GM12872 (cell line): Measurements from ENCODE around the gene GEMIN4.

ENCODE experiments used
- TF ChIP-seq, protein P1 (sequence below): IDR thresholded peaks from 3 replicates; pipeline ENCODE4 v1.5.1; 2011; ENCODE audit warnings: low read depth, mild to moderate bottlenecking, low read length, moderate library complexity; ENCODE audit not compliant: insufficient read depth

Gene GEMIN4

DNA sequence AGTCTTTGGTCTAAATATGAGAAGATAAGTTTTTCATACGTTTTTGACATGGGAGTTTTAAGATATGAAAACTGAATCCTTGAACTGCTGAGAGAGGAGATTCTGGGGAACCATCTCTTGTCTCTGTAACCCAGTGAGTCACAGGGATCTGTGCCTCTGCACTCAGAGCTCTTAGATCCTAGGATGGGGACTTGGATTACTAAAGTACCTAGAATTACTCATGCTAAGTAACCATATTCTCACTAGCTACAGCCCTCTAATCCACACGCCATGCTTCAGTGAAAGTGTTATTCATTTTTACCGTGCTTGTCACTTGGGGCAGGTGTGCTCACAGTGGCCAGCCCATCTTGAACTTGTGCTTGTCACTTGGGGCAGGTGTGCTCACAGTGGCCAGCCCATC lies 32.1 kb upstream of the GEMIN4 start:
- TF ChIP-seq, protein P1, sequence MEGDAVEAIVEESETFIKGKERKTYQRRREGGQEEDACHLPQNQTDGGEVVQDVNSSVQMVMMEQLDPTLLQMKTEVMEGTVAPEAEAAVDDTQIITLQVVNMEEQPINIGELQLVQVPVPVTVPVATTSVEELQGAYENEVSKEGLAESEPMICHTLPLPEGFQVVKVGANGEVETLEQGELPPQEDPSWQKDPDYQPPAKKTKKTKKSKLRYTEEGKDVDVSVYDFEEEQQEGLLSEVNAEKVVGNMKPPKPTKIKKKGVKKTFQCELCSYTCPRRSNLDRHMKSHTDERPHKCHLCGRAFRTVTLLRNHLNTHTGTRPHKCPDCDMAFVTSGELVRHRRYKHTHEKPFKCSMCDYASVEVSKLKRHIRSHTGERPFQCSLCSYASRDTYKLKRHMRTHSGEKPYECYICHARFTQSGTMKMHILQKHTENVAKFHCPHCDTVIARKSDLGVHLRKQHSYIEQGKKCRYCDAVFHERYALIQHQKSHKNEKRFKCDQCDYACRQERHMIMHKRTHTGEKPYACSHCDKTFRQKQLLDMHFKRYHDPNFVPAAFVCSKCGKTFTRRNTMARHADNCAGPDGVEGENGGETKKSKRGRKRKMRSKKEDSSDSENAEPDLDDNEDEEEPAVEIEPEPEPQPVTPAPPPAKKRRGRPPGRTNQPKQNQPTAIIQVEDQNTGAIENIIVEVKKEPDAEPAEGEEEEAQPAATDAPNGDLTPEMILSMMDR = no peak

DNA sequence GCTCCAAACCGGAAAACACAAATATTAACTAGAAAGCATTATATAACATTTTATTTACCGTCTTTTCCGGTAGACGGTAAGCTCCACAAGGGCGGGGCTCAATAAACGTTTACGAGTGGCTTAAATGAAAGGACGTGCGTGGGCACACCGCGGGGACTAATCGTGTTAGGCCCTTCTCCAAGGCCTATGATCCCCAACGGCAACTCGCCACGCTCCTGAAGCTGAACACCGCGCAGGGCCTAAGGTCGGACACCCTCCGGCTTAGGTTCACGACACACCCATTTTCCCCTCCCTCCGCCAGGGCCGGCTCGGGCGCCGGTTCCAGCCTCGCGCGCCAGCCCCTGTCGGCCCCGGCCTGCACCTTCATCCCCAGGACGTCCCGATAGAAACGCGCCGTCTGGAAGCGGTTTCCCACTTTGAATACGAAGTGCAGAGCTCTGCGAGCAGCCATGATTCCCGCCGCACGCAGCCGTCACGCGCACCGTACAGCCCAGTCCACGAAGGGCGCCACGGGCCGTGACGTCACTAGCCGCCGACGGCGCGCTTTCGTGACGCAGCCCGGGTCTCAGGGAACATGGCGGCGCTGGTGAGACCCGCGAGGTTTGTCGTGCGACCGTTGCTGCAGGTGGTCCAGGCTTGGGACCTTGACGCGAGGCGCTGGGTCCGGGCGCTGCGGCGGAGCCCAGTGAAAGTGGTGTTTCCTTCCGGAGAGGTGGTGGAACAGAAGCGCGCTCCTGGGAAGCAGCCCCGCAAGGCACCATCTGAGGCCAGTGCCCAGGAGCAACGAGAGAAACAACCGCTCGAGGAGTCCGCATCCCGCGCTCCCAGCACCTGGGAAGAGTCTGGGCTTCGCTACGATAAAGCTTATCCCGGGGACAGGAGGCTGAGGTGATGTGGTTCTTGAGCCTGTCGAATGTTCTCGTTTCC lies 30.0 kb upstream of the GEMIN4 start, which contains the start of the genes GLOD4 and MRM3:
Gene GLOD4 (minus strand): TSS at position 476 of the 927 bp plus-strand sequence. CDS start 25 bp downstream, at position 451.
Gene MRM3 (plus strand): TSS at position 549 of the 927 bp plus-strand sequence. CDS start 26 bp downstream, at position 575.
- TF ChIP-seq, protein P1 = no peak

DNA sequence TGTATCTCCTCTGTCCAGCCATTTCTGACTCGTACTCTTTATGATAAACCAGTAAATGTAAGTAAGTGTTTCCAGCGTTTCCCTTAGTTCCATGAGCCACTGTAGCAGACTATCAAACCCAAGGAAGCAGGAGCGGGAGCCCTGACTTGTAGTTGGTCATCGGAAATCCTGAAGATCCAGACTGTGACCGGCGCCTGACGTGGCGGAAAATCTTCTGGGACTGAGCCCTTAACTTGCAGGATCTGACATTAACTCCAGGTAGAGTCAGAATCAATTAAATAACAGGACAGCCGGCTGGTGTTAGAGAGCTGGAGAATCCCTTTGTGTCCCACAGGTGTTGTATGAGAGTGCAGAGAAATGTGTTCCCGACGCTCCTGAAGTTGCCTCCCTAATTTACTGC lies 26.0 kb upstream of the GEMIN4 start:
- TF ChIP-seq, protein P1 = no peak

DNA sequence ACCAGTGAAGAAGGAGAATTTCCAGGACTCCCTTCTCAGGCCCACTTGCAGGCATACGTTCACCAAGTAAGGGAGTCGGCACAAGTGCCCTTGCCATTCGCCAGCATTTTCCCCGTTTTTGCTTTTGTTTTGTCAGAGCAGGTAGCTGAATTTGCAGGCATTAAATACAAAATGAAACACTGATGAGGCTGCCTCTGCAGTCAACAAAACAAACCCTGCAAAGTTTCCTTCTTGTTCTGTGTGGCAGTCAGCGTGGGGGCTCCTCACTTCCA lies 22.2 kb upstream of the GEMIN4 start:
- TF ChIP-seq, protein P1 = no peak

DNA sequence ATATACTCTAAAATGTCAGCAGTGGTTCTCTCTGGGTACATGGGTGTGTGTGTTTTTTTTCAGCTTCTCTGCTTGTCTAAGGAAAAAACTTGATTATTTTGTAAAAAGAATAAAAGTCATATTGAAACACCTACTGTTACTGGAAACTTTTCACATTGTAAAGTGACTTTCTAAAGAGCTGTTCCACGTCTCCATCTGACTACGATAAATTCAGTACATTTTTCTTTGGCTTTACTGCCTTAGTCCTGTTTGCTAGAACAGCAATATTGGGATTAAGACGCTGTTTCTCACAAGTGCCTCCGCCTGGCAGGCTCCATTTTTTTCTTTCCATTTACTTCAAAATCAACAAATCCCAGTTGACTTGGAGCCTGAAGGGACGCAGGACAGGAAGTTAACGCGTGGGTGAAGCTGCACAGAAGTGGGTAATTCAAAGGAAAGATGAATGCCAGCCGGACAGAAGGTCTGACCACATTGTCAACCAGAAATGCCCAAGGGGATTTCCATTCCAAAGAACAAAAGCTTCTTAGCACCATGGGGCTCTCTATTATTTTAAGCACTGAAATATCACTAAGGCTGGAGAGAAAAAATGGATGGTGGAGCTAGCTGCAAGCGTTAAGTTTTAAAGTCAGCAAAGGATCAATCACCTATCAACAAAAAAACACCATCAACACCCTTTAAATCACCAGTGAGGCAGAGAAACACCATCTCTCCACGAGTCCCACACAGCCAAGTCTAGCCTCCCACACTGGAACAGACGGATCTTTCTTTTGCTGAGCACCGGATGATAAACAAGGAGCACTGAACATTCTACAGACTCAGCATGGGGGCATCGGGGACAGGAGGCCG lies 21.6 kb upstream of the GEMIN4 start:
- TF ChIP-seq, protein P1 = no peak

DNA sequence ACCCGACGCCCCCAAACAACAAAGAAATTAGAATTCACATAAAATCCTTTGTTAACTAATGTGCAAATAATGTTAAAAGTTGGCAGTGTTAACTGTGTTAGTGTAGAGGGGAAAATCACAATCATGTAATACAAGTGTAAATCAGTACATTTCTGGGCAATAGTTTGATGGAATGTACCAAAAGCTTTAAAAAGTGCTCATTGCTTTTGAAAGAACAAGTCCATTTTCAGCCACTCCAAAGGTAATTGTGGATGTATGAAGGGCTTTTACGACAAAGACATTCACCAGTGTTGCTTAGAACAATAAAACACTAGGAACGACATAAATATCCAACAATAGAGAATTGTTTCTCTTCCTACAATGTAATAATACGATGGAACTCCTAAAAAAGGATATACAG lies 21.0 kb upstream of the GEMIN4 start:
- TF ChIP-seq, protein P1 = no peak

DNA sequence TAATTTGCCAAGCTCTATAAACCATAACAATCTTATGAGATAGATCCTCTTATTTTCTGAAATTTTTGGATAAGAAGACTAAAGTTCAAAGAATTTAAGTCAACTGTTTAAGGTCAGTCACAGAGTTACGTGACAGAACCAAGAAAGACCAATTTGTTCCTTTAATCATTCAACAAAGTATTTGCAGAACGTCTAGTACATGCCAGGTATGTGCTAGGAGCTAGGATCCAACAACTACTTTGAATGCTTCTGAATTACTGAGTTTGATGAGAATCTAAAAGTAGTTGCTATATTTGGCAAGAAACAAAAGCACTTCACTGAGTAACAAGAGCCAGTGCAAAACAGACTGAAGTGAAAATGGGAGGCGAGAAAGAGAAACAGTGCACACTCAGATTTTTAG lies 15.0 kb upstream of the GEMIN4 start:
- TF ChIP-seq, protein P1 = no peak
